PFSK-1 (cell line): ENCODE data around the gene KIN.

Source experiments
- POLR2AphosphoS5 ChIP-seq: IDR thresholded peaks from 2 replicates; pipeline ENCODE4 v1.6.1; 2012; ENCODE audit warnings: low read depth, mild to moderate bottlenecking, control low read depth, low read length, moderate library complexity
- TAF1 ChIP-seq: IDR thresholded peaks from 2 replicates; pipeline ENCODE4 v1.6.1; 2012; ENCODE audit warnings: low read length, control low read depth, borderline replicate concordance; ENCODE audit not compliant: insufficient read depth
- TF ChIP-seq, protein P1 (sequence below), 2 experiments: IDR thresholded peaks; 2 replicates each; pipeline versions ENCODE4 v1.6.1 to v1.8.0; 2011 to 2012; ENCODE audit warnings: low read depth in 2 of 2, low read length in 2 of 2, control low read depth in 1 of 2, inconsistent platforms in 1 of 2, mild to moderate bottlenecking in 1 of 2, moderate library complexity in 1 of 2; ENCODE audit not compliant: insufficient read depth in 1 of 2

DNA sequence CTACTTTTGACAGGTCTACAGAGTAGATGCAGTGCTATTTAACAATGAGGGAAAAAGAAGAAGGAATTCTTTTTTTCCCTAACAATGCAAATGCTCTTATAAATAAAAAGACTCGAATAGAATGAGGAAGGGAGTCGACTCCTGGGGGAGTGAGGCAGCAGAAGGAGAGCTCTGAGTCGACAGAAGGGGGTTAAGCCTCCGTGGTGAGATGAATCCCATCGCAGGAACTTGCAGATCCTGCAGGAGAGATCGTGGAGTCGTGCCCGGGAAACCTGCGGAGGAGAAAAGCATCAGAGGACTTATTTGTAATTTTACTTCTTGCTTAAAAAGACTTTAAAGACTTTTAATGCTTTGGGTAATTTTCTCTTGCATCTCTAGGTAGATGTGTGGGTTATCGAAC is 67.3 kb downstream of the KIN start:
- TF ChIP-seq, protein P1, sequence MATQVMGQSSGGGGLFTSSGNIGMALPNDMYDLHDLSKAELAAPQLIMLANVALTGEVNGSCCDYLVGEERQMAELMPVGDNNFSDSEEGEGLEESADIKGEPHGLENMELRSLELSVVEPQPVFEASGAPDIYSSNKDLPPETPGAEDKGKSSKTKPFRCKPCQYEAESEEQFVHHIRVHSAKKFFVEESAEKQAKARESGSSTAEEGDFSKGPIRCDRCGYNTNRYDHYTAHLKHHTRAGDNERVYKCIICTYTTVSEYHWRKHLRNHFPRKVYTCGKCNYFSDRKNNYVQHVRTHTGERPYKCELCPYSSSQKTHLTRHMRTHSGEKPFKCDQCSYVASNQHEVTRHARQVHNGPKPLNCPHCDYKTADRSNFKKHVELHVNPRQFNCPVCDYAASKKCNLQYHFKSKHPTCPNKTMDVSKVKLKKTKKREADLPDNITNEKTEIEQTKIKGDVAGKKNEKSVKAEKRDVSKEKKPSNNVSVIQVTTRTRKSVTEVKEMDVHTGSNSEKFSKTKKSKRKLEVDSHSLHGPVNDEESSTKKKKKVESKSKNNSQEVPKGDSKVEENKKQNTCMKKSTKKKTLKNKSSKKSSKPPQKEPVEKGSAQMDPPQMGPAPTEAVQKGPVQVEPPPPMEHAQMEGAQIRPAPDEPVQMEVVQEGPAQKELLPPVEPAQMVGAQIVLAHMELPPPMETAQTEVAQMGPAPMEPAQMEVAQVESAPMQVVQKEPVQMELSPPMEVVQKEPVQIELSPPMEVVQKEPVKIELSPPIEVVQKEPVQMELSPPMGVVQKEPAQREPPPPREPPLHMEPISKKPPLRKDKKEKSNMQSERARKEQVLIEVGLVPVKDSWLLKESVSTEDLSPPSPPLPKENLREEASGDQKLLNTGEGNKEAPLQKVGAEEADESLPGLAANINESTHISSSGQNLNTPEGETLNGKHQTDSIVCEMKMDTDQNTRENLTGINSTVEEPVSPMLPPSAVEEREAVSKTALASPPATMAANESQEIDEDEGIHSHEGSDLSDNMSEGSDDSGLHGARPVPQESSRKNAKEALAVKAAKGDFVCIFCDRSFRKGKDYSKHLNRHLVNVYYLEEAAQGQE (IDR thresholded peaks at IDR 0.05; ENCODE audit: insufficient read depth in 1 of 2, low read depth in 2 of 2, low read length in 2 of 2): no peak
- no peak for TF ChIP-seq POLR2AphosphoS5
- TF ChIP-seq TAF1: no peak
